Stimulated activated CD8-positive, alpha-beta memory T cell treated with anti-CD3 and anti-CD28 coated beads, Interleukin-2, amount 100 ng/mL, for 48 hours (primary cell): Measurements from ENCODE around the gene ADK.
"Not testable (repeated sequence)": the region's sequence is repeated elsewhere in the genome, so short reads cannot be mapped to it uniquely, and the experiment has no call there.

Experiments
- DNase-seq, 2 donors: peaks; one replicate each; pipeline ENCODE4 v3.0.0-alpha.2; 2020; ENCODE audit warnings: low read depth in 2 of 2

The ADK gene

DNA sequence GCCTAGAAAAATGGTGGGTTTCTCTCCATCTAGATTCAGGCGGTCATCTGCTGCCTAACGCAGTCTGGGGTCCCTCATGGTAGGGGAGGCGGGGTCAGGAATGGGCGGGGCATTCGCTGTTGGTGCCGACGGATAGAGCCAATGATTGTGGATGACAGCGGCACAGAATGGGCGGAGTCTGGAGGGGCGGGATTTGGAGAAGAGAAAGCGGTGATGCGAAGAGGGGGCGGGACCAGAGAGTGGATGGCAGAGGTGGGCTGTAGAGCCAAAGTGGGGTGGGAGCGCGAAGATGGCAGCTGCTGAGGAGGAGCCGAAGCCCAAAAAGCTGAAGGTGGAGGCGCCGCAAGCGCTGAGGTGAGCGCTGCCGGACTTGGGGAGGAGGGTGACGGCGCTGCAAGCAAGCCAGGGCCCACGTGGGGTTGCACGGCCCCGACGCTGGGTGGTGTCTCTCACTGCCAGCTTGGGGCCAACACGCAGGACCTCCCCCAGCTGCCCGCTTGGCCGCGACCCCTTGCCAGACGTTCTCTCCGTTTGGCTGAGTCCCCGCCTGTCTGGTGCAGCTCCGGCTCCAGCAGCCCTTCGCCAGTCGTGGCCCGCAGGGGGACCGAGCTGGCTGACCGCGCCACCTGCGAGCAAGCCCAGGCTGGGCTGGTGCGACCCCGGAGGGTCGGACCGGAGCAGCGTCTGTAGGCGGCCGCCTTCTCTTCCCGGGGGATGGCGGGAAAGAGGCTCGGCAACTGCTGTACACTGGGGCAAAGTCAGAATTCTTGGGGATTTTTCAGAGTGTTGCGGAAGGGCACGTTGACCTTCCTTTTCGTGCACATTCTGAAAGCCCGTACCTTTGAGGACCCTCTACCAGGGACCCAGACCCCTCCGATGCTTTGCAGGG is at the start of gene ADK:
Gene ADK (plus strand): TSS at position 232 of the 889 bp plus-strand sequence. CDS start 58 bp downstream, at position 290.
- DNase-seq = peak; percentile 100

DNA sequence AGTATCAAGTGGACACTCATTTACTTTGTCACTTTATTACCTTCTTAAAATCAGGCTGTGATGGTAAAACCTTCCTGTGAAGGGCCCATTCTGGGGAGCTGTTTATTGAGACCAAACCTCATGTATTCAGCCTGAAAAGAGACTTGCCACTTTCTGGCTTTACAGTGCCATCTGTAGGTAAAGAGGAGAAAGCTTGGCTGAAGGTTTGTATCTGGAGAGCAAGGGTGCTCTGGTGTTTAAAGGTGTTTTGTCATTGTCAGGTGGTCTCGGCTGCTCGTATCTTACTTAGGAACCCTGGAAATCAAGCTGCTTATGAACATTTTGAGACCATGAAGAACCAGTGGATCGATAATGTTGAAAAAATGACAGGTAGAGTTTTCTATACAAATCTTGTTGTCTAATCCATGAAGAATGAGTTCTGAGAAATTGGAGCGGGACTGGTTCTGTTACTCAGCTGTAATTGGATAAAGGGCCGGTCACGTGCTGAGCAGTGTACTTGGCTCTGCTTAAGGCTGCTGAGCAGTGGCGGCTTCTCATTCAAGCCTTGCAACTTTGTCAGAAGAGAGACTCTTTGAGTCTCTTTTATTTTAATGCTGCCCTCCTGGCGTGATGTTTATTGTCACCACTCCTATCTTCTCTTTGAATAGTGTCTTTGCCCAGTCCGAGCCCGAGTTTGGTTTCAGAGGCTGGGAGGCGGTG is 47.3 kb upstream of the ADK start:
- DNase-seq = no peak

DNA sequence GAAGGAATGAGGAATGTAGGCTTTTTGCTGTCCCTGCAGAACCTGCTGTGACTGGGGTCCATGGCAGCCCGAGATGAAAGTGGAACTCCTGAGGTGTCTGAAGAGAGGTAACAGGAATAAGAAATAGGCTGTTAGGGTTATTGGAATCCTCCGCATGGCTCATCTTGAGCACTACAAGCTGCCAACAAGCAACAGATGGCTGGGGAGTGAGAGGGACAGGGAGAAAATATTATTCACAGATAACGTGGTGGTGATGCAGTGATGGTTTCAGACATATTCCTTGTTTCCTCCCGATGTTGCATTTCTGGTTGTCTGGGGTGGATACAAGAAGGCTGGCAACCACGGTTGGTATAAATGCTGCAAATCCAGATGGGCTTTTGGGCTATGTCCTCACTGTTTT is 46.5 kb upstream of the ADK start:
- no peak for DNase-seq

DNA sequence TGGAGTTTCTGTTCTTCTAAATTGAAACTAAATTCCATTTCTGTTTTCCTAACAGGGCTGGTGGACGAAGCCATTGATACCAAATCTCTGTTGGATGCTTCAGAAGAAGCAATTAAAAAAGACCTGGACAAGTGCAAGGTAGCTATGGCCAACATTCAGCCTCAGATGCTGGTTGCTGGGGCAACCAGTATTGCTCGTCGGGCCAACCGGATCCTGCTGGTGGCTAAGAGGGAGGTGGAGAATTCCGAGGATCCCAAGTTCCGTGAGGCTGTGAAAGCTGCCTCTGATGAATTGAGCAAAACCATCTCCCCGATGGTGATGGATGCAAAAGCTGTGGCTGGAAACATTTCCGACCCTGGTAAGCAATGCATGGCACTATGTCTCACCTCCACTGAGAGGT is 46.0 kb upstream of the ADK start:
- no peak for DNase-seq

DNA sequence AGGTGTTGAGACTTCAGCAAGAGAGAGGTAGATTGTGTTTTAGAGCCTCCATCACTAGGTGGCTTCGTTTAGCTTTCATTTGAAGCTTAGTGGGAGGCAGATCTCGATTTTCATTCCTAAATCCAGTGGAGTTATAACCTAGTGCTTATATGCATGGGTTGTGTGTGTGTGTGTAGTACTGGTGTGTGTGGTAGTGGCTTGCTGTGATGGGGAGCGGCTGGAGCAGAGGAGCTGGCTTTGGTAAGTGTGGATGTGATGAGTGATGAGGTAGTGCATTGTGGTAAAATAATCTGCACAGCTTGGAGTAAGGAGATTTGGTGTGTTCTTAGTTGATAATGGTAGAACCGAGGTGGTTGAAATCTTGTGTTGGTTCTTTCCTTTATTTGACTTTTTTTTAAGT is 43.6 kb upstream of the ADK start:
- no peak for DNase-seq

DNA sequence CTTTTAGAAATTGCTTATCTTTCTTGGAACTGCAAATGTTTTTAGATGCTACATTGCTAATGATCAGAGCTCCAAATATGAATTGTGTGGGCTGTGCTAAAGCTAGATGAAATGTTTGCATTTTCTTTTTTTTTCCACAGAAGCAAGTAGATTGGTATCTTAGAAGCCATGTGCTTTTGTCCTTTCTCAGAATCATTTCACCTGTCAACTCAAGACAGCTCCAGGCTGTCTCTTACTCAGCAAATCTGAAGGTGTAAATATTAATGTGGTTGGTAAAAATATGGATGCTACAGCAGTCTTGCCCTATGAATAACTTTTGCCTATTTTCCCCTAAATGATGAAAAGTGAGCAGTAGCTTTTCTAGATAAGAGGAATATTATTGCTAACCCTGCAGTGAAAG is 41.6 kb upstream of the ADK start:
- no peak for DNase-seq

DNA sequence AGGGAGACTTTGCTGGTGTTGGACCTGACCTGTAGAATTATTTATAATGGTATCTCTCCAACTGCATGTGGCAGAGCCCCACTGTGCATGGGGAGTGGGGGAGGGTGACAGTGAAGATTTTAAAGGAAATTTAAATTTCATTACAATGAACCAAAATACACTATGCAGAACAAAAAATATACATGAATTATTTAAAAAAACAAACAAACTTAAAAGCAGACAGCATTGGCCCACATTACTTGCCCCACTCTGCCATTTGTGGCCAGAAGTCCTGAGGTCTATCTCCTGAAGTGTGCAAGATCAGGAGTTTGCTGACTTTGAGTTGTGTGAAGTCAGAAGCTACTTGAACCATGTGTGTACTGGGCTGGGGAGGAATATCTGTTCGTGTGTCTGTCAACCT is 40.9 kb upstream of the ADK start:
- DNase-seq = no peak

DNA sequence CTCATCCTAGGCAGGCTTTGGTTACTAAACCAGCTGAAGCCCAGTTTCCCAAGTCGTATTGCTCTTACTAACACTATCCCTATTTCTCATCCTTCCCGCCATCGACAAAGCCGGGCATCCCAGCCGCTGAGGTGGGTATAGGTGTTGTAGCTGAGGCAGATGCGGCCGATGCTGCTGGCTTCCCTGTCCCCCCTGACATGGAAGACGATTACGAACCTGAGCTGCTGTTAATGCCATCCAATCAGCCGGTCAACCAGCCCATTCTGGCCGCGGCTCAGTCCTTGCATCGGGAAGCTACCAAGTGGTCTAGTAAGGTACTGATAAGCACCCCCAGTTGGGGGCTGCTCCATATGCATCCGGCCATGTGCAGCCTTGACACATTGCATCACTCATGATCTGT is 39.2 kb upstream of the ADK start:
- DNase-seq = no peak

DNA sequence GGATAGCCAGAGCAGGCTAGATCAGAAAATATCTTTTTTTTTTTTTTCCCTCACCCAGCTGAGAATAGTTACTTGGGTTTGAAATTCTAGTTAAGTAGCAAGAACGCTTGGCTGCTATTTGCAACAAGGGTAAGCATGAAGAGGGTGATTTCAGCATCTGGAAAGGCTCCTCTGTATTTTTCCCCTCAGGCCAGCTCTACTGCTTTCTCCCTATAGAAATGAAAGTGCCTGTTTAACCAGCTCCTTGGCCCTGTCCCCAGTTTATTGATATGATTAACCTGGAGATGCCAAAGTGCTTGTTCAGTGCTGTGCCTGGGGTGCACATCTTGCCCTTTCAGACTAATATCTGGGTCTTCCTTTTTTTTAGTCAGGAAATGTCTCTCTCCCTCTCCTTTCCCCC is 37.5 kb upstream of the ADK start:
- DNase-seq = no peak

DNA sequence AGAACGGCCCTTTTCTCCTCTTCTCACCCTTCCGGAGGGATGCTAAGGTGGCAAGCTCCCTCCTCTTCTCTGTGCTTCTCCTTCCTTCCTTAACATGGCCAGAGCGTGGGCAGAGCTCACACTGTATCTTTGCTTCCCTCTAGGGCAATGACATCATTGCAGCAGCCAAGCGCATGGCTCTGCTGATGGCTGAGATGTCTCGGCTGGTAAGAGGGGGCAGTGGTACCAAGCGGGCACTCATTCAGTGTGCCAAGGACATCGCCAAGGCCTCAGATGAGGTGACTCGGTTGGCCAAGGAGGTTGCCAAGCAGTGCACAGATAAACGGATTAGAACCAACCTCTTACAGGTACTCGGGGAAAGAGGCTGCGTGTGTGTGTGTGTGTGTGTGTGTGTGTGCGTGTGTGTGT is 37.0 kb upstream of the ADK start:
- no peak for DNase-seq

DNA sequence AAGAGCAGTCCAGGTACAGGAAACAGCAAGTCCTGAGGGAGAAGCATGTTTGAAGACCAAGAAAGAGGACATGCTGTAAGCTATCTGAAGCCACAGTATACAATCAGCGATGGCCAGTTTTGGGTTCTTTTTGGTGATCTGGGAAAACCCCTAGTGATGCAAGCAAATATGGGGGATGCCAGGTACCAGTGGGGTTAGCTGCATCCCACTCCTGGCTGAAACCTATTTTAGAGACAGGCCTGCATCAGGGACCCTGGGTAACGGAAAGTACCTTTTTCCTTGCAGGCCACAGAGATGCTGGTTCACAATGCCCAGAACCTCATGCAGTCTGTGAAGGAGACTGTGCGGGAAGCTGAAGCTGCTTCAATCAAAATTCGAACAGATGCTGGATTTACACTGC is 33.3 kb upstream of the ADK start:
- DNase-seq = no peak

DNA sequence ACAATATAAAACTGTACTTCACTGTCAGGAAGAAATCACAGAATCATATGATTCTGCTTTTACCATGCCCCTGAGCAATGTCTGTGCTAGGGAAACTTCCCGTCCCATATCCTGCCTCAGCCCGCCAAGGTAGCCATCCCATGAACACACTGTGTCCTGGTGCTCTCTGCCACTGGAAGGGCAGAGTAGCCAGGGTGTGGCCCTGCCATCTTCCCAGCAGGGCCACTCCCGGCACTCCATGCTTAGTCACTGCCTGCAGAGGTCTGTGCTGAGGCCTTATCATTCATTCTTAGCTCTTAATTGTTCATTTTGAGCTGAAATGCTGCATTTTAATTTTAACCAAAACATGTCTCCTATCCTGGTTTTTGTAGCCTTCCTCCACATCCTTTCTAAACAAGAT is 32.2 kb upstream of the ADK start:
- no peak for DNase-seq

DNA sequence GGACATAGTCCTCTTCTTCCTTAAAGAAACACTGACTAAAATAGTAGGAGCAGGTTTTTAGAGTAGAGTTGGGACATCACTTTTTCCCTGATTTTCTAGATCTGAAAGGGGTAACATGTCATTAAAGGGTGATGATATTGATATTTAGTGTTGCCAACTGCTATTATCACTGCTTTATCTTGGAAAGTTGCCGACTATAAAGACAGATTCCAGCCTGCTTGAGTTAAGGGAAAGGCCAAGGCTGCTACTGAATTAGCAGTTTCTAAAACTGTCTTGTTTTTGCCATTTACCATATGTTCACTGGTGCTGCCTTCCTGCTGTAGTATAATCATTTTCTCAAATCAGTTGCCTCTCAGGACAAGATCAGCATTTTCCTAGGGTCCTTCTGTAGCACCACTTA is 30.1 kb upstream of the ADK start:
- no peak for DNase-seq

DNA sequence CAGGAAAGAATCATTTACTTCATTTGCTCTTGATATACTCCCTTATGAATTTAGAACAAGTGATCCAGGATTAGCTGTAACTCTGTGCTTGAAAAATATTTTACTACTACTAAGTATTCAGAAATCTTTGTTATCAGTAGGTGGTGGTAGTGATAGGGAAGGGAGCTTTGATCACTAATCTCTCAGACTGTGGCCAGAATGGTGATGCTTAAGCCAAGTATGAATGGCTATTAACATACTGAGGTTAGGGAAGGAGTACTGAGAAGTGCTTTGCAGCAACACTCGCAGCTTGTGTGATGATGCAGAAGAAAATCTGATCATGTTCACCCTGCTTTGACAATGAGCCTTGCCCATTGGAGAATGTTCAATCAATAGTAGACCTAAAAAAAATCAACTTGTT is 29.7 kb upstream of the ADK start:
- DNase-seq = no peak

DNA sequence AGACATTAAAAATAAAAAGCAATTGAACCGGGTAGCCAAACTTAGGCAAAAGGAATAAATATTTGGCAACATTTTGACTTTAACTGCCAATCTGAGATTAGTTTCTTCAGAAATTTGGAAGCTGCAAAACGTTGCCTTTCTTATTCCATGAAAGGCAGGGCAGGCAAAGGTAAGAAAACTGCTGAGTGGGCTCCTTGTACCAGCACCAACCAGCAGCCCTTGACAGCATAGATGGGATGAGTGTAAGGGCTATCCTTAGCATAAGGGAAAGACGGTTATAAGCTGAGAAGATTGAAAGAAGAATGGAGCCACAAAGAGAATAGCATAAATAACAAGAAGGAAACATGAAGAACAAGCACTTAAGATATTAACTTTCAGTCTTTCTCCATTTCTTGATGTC is 29.0 kb upstream of the ADK start:
- no peak for DNase-seq

DNA sequence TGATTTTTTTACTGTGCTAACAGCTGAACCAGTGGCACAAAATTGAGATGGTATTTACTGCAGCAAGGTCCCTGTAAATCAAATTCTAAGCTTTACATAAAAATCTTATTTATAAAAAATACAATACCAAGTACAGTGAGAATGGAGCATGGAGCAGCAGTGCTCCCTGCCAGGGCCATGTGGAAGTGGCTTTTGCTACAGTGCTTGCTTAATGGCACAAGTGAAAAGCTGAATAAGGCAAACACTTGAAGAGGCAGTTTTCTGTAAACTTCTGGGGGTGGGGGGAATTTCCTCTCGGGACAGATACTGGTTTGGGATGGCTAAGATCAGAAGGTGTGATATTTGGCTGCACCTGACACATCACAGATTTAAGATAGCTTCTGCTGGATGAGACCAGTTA is 27.9 kb upstream of the ADK start:
- DNase-seq = no peak

DNA sequence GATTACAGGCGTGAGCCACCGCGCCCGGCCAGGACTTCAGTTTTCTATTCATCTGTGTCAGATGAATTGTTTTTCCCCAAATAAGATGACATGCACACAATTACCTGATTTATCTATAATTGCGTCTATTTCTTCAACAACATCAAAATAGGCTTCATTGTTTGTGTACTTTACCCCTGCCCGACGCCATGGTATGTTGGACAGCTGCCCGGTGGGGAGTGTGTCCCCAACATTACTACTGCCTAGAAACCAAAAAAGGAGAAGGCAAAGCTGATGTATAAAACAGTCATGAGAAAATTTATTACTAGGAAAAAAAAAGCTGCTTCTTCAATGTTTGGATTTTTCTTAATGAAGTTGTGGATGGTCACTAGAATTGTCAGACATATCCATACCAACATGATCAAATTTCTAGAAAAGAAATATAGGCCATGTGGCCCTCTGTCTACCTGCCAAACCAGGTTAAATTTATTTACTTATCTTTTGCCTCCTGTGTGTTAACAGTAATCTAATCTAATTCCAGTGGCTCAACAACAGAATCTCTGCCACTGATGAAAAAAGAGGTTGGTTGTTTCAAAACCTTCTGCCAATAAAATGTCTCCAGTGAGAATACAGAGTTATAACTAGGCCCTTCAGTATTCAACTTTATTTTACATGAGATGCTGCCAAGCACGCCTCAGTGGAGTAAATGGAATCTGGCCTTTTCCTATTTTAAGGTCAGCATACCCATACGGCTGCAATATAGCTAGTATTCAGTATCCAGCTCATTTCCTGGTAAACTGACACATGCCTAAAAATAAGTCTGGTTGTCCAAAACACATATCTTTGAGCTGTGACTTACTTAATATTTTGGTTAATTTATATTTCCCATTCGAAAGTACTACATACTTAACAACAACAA is 16.8 kb upstream of the ADK start:
- no peak for DNase-seq

DNA sequence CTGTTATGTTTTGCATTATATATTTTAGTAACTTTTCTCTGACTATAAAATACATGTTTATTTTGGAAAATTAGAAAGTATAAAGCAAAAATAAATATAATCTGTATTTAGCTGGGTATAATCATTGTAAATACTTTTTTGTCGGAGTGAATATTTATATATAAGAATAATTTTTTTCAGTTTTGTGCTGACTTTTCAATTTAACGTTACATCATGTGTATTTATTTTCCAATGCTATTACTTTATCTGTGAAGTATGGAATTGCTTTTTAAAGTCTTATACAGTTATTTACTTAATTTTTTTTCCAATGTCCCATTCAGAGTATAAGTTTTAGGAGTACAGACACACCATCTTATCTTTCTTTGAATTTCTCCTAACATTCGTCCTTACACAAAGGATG is 15.6 kb upstream of the ADK start:
- no peak for DNase-seq

DNA sequence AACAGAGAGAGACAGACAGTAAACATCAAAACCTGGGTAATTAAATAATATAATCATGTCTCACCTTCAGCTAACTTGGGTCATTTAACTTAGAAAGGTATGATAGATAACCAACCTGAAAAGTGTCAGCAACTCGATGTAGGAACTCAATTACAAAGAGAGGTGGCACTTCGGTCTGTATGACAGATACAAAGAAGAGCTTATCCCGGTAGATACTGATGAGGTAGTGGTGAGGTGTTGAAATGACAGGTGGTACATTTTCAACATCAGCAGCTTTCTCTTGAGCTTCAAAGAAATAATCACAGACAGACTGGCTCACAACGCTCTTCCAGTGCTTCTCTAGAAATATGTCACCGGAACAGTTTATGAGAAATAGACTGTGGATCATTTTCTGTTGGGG is 13.0 kb upstream of the ADK start:
- no peak for DNase-seq

DNA sequence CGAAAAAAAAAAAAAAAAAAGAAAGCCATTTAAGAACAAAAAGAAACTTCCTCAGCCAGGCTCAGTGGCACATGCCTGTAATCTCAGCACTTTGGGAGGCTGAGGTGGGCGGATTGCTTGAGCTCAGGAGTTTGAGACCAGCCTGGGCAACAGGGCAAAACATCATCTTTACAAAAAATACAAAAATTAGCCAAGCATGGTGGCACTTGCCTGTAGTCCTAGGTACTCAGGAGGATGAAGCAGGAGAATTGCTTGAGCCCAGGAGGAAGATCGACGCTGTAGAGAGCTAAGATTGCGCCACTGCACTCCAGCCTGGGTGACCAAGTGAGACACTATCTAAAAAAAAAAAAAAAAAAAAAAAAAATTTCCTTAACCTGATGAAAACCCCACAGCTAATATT is 12.4 kb upstream of the ADK start:
- DNase-seq = not testable (repeated sequence)

DNA sequence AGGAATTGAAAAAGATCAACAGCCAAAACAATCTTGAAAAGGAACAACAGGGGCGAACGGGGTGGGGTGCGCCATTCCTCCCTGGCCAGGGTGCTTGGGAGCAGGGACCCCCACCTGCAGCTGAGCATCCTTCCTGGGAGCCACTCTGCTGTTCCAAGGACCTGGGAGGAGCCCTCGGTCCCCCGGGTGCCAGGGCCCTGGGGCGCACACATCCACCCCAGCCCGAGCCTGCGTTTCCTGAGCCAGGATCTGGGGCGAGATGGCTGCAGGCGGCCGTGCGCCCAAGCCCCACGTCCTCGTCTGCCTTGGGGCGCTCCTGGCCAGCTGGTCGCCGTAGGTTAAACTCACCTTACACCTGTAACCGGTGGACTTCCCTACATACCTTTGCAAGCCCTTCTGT is 11.0 kb upstream of the ADK start:
- DNase-seq = no peak

DNA sequence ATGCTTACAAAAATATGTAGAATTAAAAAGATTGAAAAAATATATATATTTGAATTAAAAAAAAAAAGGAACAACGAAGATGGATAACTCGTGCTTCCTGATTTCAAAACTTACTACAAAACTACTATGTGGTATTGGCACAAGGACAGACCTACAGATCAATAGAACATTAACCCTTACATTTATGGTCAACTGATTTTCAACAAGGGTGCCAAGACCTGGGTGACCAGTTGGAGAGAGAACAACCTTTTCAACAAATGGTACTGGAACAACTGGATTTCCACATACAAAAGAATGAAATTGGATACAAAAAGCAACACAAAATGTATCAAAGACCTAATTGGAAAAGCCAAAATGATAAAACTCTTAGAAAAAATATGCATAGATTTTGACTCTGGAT is 10.5 kb upstream of the ADK start:
- no peak for DNase-seq
